NCI-H2196 (cell line): ENCODE results near the gene TMEM256.

Experiments
- DNase-seq: peaks from one replicate; lab custom pipeline; 2025; ENCODE audit not compliant: unreplicated experiment; lab: John Stamatoyannopoulos, UW

The TMEM256 gene

GRCh38 chr17:7354262-7354843 lies 49.5 kb downstream of the TMEM256 start:
- DNase-seq = no peak
